GM06990 (cell line): ENCODE results near the gene SOX1.

ENCODE experiments used
- DNase-seq: peaks from one replicate; pipeline ENCODE4 v3.0.0-alpha.2; 2011; ENCODE audit not compliant: insufficient read length; ENCODE audit errors: extremely low read depth
- H3K27me3 ChIP-seq: replicated peaks from 2 replicates; pipeline ENCODE4 v1.6.0; 2011; ENCODE audit warnings: low read length; ENCODE audit not compliant: control insufficient read depth, insufficient read depth
- H3K36me3 ChIP-seq: 2 replicates; pipeline ENCODE4 v1.5.1; 2011; ENCODE audit warnings: low read length; ENCODE audit not compliant: control insufficient read depth, insufficient read depth
- H3K4me3 ChIP-seq: replicated peaks from 2 replicates; pipeline ENCODE4 v1.5.1; 2011; ENCODE audit warnings: low read depth, mild to moderate bottlenecking, control low read depth, low read length
- CTCF ChIP-seq: IDR thresholded peaks from 2 replicates; pipeline ENCODE4 v1.5.1; 2011; ENCODE audit warnings: low read length, control low read depth, mild to moderate bottlenecking, inconsistent platforms; ENCODE audit not compliant: insufficient read depth, poor library complexity, severe bottlenecking

SOX1 gene

GRCh38 chr13:112066624-112067004 is 335 bp upstream of the SOX1 start:
- Histone ChIP-seq H3K4me3 (no peak overlapping the region), H3K36me3 (no peaks in the 10 kb centered on the region), H3K27me3 (no peaks in the 10 kb centered on the region)
- DNase-seq = no peak
- TF ChIP-seq CTCF = no peak

GRCh38 chr13:112067871-112068539 is 1.1 kb downstream of the SOX1 start:
- DNase-seq = no peak
- TF ChIP-seq CTCF = no peak
- Histone ChIP-seq H3K36me3 (no peaks in the 10 kb centered on the region), H3K27me3 (no peaks in the 10 kb centered on the region), H3K4me3 (no peak overlapping the region)

GRCh38 chr13:112068540-112069060 is 1.7 kb downstream of the SOX1 start:
- no peak for DNase-seq
- H3K4me3 ChIP-seq = no peak overlapping the region
- TF ChIP-seq CTCF = no peak
- no peaks in the 10 kb centered on the region for H3K27me3 ChIP-seq
- no peaks in the 10 kb centered on the region for H3K36me3 ChIP-seq

GRCh38 chr13:112069061-112069844 is 2.3 kb downstream of the SOX1 start:
- Histone ChIP-seq H3K4me3 (no peak overlapping the region), H3K27me3 (no peaks in the 10 kb centered on the region), H3K36me3 (no peaks in the 10 kb centered on the region)
- TF ChIP-seq CTCF = no peak
- no peak for DNase-seq

- no peaks in the 10 kb centered on the region for H3K36me3 ChIP-seq
- no peak overlapping the region for H3K4me3 ChIP-seq
- no peaks in the 10 kb centered on the region for H3K27me3 ChIP-seq
- no peak for TF ChIP-seq CTCF
- no peak for DNase-seq
Observed at GRCh38 chr13:112069845-112070251, 2.9 kb downstream of the SOX1 start.
